ENCODE data around the gene CADM4. TPM values are rescaled to one million over a fixed set of nuclear protein-coding genes. Genes with fewer than 3 reads are reported as not detected.

CADM4 gene
- total and polyA plus RNA-seq, 4 donors, result 0.47 to 4.9 (median 3.3) TPM

DNA sequence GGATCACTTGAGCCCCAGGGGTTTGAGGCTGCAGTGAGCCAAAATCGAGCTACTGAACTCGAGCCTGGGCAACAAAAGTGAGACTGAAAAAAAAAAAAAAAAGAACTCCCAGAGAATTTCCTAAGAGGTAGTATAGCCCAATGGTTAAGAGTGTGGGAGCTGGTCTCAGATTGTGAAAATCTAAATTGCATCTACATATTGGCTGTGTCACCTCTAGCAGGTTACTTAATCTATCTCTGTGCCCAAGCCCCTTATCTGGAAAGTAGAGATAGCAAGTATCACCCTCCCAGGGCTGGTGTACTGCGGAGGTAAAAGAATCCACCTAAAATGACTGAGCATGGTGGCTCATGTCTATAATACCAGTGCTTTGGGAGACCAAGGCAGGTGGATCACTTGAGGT is 34.0 kb upstream of the CADM4 start:
- no peaks in the 10 kb centered on the region for H3K9me3 ChIP-seq (ENCODE audit: control insufficient read depth in 4 of 4, low read length in 3 of 4)
- no peaks in the 10 kb centered on the region for H3K36me3 ChIP-seq (ENCODE audit: control insufficient read depth in 4 of 4, insufficient read depth in 3 of 4, low read depth in 1 of 4, low read length in 3 of 4)
- 55% methylated on average over 3 of the region's 3 CpGs for WGBS
- DNase-seq (ENCODE audit: low spot score), result no peak
- no peak overlapping the region for H3K4me3 ChIP-seq (ENCODE audit: low read depth in 1 of 3, low read length in 3 of 3)
- no peak overlapping the region for H3K9ac ChIP-seq (ENCODE audit: low read depth in 1 of 2, low read length in 2 of 2)
- peaks cover 0 to 5% (median under 1%) of the 10 kb centered on the region in 4 donors for H3K4me1 ChIP-seq (ENCODE audit: control insufficient read depth in 4 of 4, insufficient read depth in 4 of 4, low read length in 3 of 4)
- no peaks in the 10 kb centered on the region for H3K27me3 ChIP-seq (ENCODE audit: control insufficient read depth in 4 of 4, insufficient read depth in 4 of 4, low read length in 3 of 4)
- peak overlapping the region in 1 of 2 donors; percentile 6 for H3K27ac ChIP-seq (ENCODE audit: low read depth in 1 of 2, low read length in 2 of 2)
- TF ChIP-seq JUND (IDR thresholded peaks at IDR 0.05) (no peak), GABPA (IDR thresholded peaks at IDR 0.05 in 1 of 2, conservative IDR thresholded peaks at IDR 0.05 in 1 of 2) (no peak), NR2F2 (IDR thresholded peaks at IDR 0.05) (no peak), RAD21 (IDR thresholded peaks at IDR 0.05) (no peak), TAF1 (conservative IDR thresholded peaks at IDR 0.05) (no peak), EGR1 (IDR thresholded peaks at IDR 0.05; ENCODE audit: low read depth in 2 of 2) (no peak), RXRA (IDR thresholded peaks at IDR 0.05) (no peak), FOXA1 (IDR thresholded peaks at IDR 0.05) (no peak)
- TF ChIP-seq, protein P1, sequence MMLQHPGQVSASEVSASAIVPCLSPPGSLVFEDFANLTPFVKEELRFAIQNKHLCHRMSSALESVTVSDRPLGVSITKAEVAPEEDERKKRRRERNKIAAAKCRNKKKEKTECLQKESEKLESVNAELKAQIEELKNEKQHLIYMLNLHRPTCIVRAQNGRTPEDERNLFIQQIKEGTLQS (IDR thresholded peaks at IDR 0.05), result no peak
- TF ChIP-seq, protein P2, sequence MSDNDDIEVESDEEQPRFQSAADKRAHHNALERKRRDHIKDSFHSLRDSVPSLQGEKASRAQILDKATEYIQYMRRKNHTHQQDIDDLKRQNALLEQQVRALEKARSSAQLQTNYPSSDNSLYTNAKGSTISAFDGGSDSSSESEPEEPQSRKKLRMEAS (IDR thresholded peaks at IDR 0.05), result no peak
- TF ChIP-seq, protein P3, sequence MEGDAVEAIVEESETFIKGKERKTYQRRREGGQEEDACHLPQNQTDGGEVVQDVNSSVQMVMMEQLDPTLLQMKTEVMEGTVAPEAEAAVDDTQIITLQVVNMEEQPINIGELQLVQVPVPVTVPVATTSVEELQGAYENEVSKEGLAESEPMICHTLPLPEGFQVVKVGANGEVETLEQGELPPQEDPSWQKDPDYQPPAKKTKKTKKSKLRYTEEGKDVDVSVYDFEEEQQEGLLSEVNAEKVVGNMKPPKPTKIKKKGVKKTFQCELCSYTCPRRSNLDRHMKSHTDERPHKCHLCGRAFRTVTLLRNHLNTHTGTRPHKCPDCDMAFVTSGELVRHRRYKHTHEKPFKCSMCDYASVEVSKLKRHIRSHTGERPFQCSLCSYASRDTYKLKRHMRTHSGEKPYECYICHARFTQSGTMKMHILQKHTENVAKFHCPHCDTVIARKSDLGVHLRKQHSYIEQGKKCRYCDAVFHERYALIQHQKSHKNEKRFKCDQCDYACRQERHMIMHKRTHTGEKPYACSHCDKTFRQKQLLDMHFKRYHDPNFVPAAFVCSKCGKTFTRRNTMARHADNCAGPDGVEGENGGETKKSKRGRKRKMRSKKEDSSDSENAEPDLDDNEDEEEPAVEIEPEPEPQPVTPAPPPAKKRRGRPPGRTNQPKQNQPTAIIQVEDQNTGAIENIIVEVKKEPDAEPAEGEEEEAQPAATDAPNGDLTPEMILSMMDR (IDR thresholded peaks at IDR 0.05; ENCODE audit: low read depth, low read length, missing input control), result no peak
- TF ChIP-seq, protein P4, sequence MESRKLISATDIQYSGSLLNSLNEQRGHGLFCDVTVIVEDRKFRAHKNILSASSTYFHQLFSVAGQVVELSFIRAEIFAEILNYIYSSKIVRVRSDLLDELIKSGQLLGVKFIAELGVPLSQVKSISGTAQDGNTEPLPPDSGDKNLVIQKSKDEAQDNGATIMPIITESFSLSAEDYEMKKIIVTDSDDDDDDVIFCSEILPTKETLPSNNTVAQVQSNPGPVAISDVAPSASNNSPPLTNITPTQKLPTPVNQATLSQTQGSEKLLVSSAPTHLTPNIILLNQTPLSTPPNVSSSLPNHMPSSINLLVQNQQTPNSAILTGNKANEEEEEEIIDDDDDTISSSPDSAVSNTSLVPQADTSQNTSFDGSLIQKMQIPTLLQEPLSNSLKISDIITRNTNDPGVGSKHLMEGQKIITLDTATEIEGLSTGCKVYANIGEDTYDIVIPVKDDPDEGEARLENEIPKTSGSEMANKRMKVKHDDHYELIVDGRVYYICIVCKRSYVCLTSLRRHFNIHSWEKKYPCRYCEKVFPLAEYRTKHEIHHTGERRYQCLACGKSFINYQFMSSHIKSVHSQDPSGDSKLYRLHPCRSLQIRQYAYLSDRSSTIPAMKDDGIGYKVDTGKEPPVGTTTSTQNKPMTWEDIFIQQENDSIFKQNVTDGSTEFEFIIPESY (IDR thresholded peaks at IDR 0.05), result no peak

DNA sequence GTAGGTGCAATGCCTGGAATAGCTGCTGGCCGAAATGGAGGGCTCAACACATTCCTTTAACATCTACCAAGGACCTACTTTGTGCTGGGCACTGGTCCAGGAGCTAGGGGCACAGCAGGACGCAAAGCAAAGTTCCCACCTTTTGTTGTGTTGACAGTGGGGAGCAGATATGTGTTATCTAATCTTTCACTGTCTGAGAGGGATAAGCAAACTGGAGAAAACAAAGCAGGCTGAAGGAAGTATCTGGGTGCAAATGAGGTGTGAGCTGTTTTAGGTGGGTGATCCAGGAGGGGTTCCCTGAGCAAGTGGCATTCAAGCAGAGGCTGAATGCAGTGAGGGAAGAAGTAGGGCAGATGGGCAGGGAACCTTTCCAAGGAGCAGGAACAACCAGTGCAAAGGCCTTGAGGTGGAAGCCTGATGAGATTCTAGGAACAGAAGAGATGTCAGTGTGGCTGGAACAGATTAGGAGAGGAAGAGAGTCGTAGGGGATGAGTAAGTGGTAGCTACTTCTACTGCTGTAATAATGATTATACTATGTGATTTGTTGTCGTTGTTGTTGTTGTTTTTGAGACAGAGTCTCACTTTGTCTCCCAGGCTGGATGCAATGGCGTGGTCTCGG is 32.5 kb upstream of the CADM4 start:
- TF ChIP-seq RAD21 (IDR thresholded peaks at IDR 0.05) (no peak), RXRA (IDR thresholded peaks at IDR 0.05) (no peak)
- Histone ChIP-seq H3K4me1 (ENCODE audit: control insufficient read depth in 4 of 4, insufficient read depth in 4 of 4, low read length in 3 of 4) (peaks cover 2 to 15% (median 6%) of the 10 kb centered on the region in 4 donors), H3K27me3 (ENCODE audit: control insufficient read depth in 4 of 4, insufficient read depth in 4 of 4, low read length in 3 of 4) (peaks cover 0 to 7% (median 0%) of the 10 kb centered on the region in 4 donors), H3K36me3 (ENCODE audit: control insufficient read depth in 4 of 4, insufficient read depth in 3 of 4, low read depth in 1 of 4, low read length in 3 of 4) (no peaks in the 10 kb centered on the region), H3K4me3 (ENCODE audit: low read depth in 1 of 3, low read length in 3 of 3) (no peak overlapping the region), H3K9ac (ENCODE audit: low read depth in 1 of 2, low read length in 2 of 2) (no peak overlapping the region), H3K27ac (ENCODE audit: low read depth in 1 of 2, low read length in 2 of 2) (no peak overlapping the region), H3K9me3 (ENCODE audit: control insufficient read depth in 4 of 4, low read length in 3 of 4) (no peaks in the 10 kb centered on the region)
- WGBS, result 44% methylated on average over 6 of the region's 6 CpGs
- DNase-seq (ENCODE audit: low spot score), result no peak

Measured in liver (tissue), 9 donors.